CD14-positive monocyte (primary cell): ENCODE results near the gene SIM1. TPM values are rescaled to one million over a fixed set of nuclear protein-coding genes. Genes with fewer than 3 reads are reported as not detected.

Experiments used
- DNase-seq, 3 donors: peaks; one replicate each; pipeline ENCODE4 v3.0.0-alpha.2; 2011 to 2022
- H2AFZ ChIP-seq: 2 replicates; pipeline ENCODE4 v1.6.0; 2012; ENCODE audit warnings: mild to moderate bottlenecking, low read depth, low read length, inconsistent platforms; ENCODE audit not compliant: insufficient read depth, poor library complexity, severe bottlenecking
- H3K27ac ChIP-seq, 2 donors: 1 replicate in 1 of 2; 2 replicates in 1 of 2; pipeline ENCODE4 v1.5.1; 2012 to 2013; ENCODE audit warnings: low read length in 2 of 2, control low read depth in 1 of 2, inconsistent platforms in 1 of 2, low read depth in 1 of 2, mild to moderate bottlenecking in 1 of 2
- H3K27me3 ChIP-seq, 2 donors: one replicate each; pipeline versions ENCODE4 v1.6.0 to v1.6.1; 2011 to 2013; ENCODE audit warnings: low read length in 2 of 2; ENCODE audit not compliant: control insufficient read depth in 2 of 2, insufficient read depth in 2 of 2
- H3K36me3 ChIP-seq, 2 donors: replicated peaks in 1 of 2; 1 replicate in 1 of 2; 2 replicates in 1 of 2; pipeline versions ENCODE4 v1.5.1 to v1.6.1; 2012 to 2013; ENCODE audit warnings: low read length in 2 of 2, control low read depth in 1 of 2, inconsistent platforms in 1 of 2, mild to moderate bottlenecking in 1 of 2; ENCODE audit not compliant: insufficient read depth in 2 of 2, control insufficient read depth in 1 of 2
- H3K4me1 ChIP-seq, 2 donors: 1 replicate in 1 of 2; 2 replicates in 1 of 2; pipeline versions ENCODE4 v1.5.1 to v1.6.1; 2012 to 2013; ENCODE audit warnings: low read length in 2 of 2, control low read depth in 1 of 2, inconsistent platforms in 1 of 2, mild to moderate bottlenecking in 1 of 2, moderate library complexity in 1 of 2; ENCODE audit not compliant: insufficient read depth in 2 of 2, control insufficient read depth in 1 of 2
- H3K4me2 ChIP-seq: replicated peaks from 2 replicates; pipeline ENCODE3; 2012; ENCODE audit warnings: low read length, moderate library complexity, mild to moderate bottlenecking; ENCODE audit not compliant: poor library complexity, severe bottlenecking; ENCODE audit errors: extremely low read depth
- H3K4me3 ChIP-seq, 3 experiments: fragments of 200-600 bp in 1 of 3; sonication (generic) in 1 of 3; replicated peaks in 1 of 3; 1 replicate in 2 of 3; 2 replicates in 1 of 3; pipeline ENCODE4 v1.5.1; 2011 to 2013; ENCODE audit warnings: low read length in 3 of 3, mild to moderate bottlenecking in 3 of 3, control low read depth in 2 of 3, low read depth in 2 of 3, inconsistent platforms in 1 of 3, moderate library complexity in 1 of 3
- H3K79me2 ChIP-seq: 2 replicates; pipeline ENCODE4 v1.6.0; 2012; ENCODE audit warnings: mild to moderate bottlenecking, control low read depth, inconsistent platforms, low read length, moderate library complexity; ENCODE audit not compliant: insufficient read depth
- H3K9ac ChIP-seq: 2 replicates; pipeline ENCODE4 v1.6.0; 2017; ENCODE audit warnings: low read length, mild to moderate bottlenecking; ENCODE audit not compliant: insufficient read depth, poor library complexity, severe bottlenecking
- H3K9me3 ChIP-seq, 2 donors: replicated peaks in 1 of 2; 1 replicate in 1 of 2; 2 replicates in 1 of 2; pipeline versions ENCODE4 v1.5.1 to v1.6.1; 2012 to 2013; ENCODE audit warnings: low read length in 2 of 2, control low read depth in 1 of 2; ENCODE audit not compliant: control insufficient read depth in 1 of 2, insufficient read depth in 1 of 2
- H4K20me1 ChIP-seq: 2 replicates; pipeline ENCODE4 v1.6.0; 2012; ENCODE audit warnings: mild to moderate bottlenecking, low read length, control low read depth, moderate library complexity; ENCODE audit not compliant: insufficient read depth
- H3K27ac Mint-ChIP-seq, 7 donors: one replicate each; pipeline ENCODE4 v1.8.0; 2020; ENCODE audit warnings: mild to moderate bottlenecking in 7 of 7, mixed read lengths in 7 of 7, moderate library complexity in 6 of 7, inconsistent platforms in 2 of 7
- H3K27me3 Mint-ChIP-seq, 3 donors: one replicate each; pipeline ENCODE4 v1.8.0; 2021 to 2022; ENCODE audit warnings: low read depth in 3 of 3, mild to moderate bottlenecking in 3 of 3, mixed read lengths in 3 of 3, moderate library complexity in 3 of 3, inconsistent platforms in 1 of 3
- H3K36me3 Mint-ChIP-seq, 2 donors: one replicate each; pipeline ENCODE4 v1.8.0; 2020; ENCODE audit warnings: mixed read lengths in 2 of 2, inconsistent platforms in 1 of 2, mild to moderate bottlenecking in 1 of 2
- H3K4me1 Mint-ChIP-seq: one replicate; pipeline ENCODE4 v1.8.0; 2020; ENCODE audit warnings: mild to moderate bottlenecking, mixed read lengths
- H3K4me3 Mint-ChIP-seq, 2 donors: one replicate each; pipeline ENCODE4 v1.8.0; 2020; ENCODE audit warnings: mild to moderate bottlenecking in 2 of 2, mixed read lengths in 2 of 2, moderate library complexity in 1 of 2
- H3K9me3 Mint-ChIP-seq, 7 donors: one replicate each; pipeline ENCODE4 v1.8.0; 2020 to 2022; ENCODE audit warnings: mixed read lengths in 7 of 7, mild to moderate bottlenecking in 6 of 7, moderate library complexity in 6 of 7, inconsistent platforms in 2 of 7
- CTCF ChIP-seq: fragments of 200-600 bp; IDR thresholded peaks from one replicate; pipeline ENCODE4 v1.8.0; 2022; ENCODE audit warnings: antibody characterized with exemption, mild to moderate bottlenecking
- WGBS: methylation state at CpG from one replicate; pipeline ENCODE4 v1.1.5; 2013; ENCODE audit warnings: missing lambda C conversion rate; ENCODE audit not compliant: insufficient coverage; 5-methylcytosine and 5-hydroxymethylcytosine counted together
- intact Hi-C, 2 donors: fragments of 100-400 bp; cut with micrococcal nuclease; formaldehyde crosslinking; loops; one replicate each; pipeline versions ENCODE4 v1.15.0 to v1.15.1; 2023
- polyA plus RNA-seq, 3 donors: library from polyadenylated mRNA; depleted of rRNA in 1 of 3; unstranded in 2 of 3; stranded (reverse) in 1 of 3; fragments of 300-500 nt in 2 of 3; fragments of >200 nt in 1 of 3; fragmentation: Illumina TruSeq in 2 of 3; gene quantifications; 1 replicate in 2 of 3; 2 replicates in 1 of 3; pipeline ENCODE4 v1.2.3, GENCODE V29; 2012 to 2021

Gene SIM1
- polyA plus RNA-seq, 3 donors: not detected

- H3K27me3 ChIP-seq: peaks cover 0 to 3% of the 10 kb centered on the region in 2 donors
- Mint-ChIP-seq H3K4me3 (no peak overlapping the region), H3K9me3 (peaks cover 0 to 3% (median 0%) of the 10 kb centered on the region in 7 donors), H3K36me3 (no peaks in the 10 kb centered on the region), H3K27me3 (peaks cover 2 to 5% (median 5%) of the 10 kb centered on the region in 3 donors), H3K27ac (no peak overlapping the region), H3K4me1 (no peaks in the 10 kb centered on the region)
- no peaks in the 10 kb centered on the region for H3K4me1 ChIP-seq
- no peak for DNase-seq
- no peak overlapping the region for H3K4me2 ChIP-seq
- no peaks in the 10 kb centered on the region for H4K20me1 ChIP-seq
- no peaks in the 10 kb centered on the region for H3K79me2 ChIP-seq
- H3K9ac ChIP-seq: no peak overlapping the region
- no peak for TF ChIP-seq CTCF
- no peak overlapping the region for H3K27ac ChIP-seq
- no peaks in the 10 kb centered on the region for H3K36me3 ChIP-seq
- H3K4me3 ChIP-seq: no peak overlapping the region
- WGBS: 45% methylated on average over 1 of the region's 3 CpGs
- intact Hi-C loops: no loop called here
- no peaks in the 10 kb centered on the region for H3K9me3 ChIP-seq
- H2AFZ ChIP-seq: no peak overlapping the region
Measured at GRCh38 chr6:100404051-100404450, 60.7 kb downstream of the SIM1 start.

- WGBS: 97% methylated on average over 20 of the region's 23 CpGs
- Mint-ChIP-seq H3K4me1 (no peaks in the 10 kb centered on the region), H3K27me3 (peaks cover 0 to 3% (median 2%) of the 10 kb centered on the region in 3 donors), H3K36me3 (no peaks in the 10 kb centered on the region), H3K27ac (no peak overlapping the region), H3K9me3 (peaks cover 0 to 7% (median 4%) of the 10 kb centered on the region in 7 donors), H3K4me3 (no peak overlapping the region)
- no peaks in the 10 kb centered on the region for H3K9me3 ChIP-seq
- no peak overlapping the region for H3K4me3 ChIP-seq
- no peak for TF ChIP-seq CTCF
- H2AFZ ChIP-seq: no peak overlapping the region
- no peak overlapping the region for H3K4me2 ChIP-seq
- intact Hi-C loops: no loop called here
- H3K9ac ChIP-seq: no peak overlapping the region
- no peaks in the 10 kb centered on the region for H3K4me1 ChIP-seq
- H3K79me2 ChIP-seq: no peaks in the 10 kb centered on the region
- no peak for DNase-seq
- H3K27me3 ChIP-seq: no peaks in the 10 kb centered on the region
- H3K36me3 ChIP-seq: no peaks in the 10 kb centered on the region
- no peaks in the 10 kb centered on the region for H4K20me1 ChIP-seq
- no peak overlapping the region for H3K27ac ChIP-seq
Measured at GRCh38 chr6:100393493-100393892, 71.2 kb downstream of the SIM1 start.
